ENCODE measurements around the gene DIS3L2.
"Not testable (repeated sequence)": the region's sequence is repeated elsewhere in the genome, so short reads cannot be mapped to it uniquely, and the experiment has no call there.

DIS3L2 gene

DNA sequence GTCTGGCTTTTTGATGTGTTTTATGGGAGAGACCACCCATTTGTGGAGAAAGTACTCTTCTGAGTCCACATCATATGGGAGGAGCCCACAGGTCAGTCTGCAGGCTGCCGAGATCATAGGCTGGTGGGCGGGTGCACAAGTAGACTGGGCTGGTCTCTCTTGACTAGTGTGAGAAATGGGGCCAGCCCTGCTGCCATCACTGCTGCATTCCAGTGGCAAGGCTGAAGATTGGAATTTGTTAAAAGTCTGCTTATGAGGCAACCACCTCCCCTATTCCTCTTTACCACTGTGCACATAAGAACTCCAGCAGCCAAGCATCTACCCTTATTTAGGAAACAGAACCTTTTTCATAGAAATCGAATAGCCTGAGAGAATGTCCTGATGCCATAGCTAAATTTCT lies 200.7 kb downstream of the DIS3L2 start:
- no peak for DNase-seq (ENCODE audit: low read depth)
- no peak overlapping the region for H3K4me3 ChIP-seq (ENCODE audit: low read length)
- TF ChIP-seq, protein P1, sequence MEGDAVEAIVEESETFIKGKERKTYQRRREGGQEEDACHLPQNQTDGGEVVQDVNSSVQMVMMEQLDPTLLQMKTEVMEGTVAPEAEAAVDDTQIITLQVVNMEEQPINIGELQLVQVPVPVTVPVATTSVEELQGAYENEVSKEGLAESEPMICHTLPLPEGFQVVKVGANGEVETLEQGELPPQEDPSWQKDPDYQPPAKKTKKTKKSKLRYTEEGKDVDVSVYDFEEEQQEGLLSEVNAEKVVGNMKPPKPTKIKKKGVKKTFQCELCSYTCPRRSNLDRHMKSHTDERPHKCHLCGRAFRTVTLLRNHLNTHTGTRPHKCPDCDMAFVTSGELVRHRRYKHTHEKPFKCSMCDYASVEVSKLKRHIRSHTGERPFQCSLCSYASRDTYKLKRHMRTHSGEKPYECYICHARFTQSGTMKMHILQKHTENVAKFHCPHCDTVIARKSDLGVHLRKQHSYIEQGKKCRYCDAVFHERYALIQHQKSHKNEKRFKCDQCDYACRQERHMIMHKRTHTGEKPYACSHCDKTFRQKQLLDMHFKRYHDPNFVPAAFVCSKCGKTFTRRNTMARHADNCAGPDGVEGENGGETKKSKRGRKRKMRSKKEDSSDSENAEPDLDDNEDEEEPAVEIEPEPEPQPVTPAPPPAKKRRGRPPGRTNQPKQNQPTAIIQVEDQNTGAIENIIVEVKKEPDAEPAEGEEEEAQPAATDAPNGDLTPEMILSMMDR (IDR thresholded peaks at IDR 0.05; ENCODE audit: insufficient read depth, low read depth, low read length, missing control alignments) = no peak

DNA sequence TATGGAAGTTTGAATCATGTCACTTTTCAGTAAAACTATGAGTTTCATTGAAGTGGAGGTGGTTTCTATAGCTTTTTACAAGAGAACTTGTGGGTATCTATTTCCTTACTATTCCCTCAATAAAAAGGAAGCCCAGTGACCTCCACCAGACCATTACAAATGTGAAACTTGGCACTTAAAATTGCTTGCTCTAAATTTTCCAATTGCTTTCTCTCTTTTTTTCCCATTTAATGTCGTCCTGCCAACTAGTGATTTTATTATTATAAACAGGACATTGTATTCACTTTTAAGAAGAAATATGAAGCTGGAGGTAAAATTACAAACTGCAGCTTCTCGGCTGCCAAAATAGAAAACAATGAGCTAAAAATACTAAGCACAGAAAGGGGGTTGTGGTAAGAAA lies 208.9 kb downstream of the DIS3L2 start:
- H3K4me3 ChIP-seq (ENCODE audit: low read length) = no peak overlapping the region
- DNase-seq (ENCODE audit: low read depth) = no peak
- TF ChIP-seq, protein P1 (IDR thresholded peaks at IDR 0.05; ENCODE audit: insufficient read depth, low read depth, low read length, missing control alignments) = no peak

DNA sequence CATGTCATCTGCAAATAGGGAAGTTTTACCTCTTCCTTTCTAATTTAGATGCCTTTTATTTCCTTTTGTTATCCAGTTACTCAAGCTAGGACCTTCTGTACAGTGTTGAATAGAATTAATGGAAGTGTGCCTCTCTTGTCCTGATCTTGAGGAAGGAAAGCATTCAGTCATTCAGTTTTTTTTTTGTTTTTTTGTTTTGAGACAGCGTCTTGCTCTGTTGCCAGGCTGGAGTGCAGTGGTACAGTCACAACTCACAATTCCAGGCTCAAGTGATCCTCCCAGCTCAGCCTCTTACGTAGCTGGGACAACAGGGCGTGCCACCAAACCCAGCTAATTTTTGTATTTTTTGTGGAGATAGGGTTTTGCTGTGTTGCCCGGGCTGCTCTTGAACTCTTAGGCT lies 213.1 kb downstream of the DIS3L2 start:
- H3K4me3 ChIP-seq (ENCODE audit: low read length) = no peak overlapping the region
- TF ChIP-seq, protein P1 (IDR thresholded peaks at IDR 0.05; ENCODE audit: insufficient read depth, low read depth, low read length, missing control alignments) = no peak
- DNase-seq (ENCODE audit: low read depth) = no peak

DNA sequence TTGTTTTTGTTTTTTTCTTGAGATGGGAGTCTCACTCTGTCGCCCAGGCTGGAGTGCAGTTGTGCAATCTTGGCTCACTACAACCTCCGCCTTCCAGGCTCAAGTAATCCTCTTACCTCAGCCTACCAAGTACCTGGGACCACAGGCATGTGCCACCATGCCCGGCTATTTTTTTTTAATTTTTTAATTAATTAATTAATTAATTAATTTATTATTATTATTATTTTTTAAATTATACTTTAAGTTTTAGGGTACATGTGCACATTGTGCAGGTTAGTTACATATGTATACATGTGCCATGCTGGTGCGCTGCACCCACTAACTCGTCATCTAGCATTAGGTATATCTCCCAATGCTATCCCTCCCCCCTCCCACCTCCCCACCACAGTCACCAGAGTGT lies 215.1 kb downstream of the DIS3L2 start:
- not testable (repeated sequence) for H3K4me3 ChIP-seq (ENCODE audit: low read length); DNase-seq (ENCODE audit: low read depth)

DNA sequence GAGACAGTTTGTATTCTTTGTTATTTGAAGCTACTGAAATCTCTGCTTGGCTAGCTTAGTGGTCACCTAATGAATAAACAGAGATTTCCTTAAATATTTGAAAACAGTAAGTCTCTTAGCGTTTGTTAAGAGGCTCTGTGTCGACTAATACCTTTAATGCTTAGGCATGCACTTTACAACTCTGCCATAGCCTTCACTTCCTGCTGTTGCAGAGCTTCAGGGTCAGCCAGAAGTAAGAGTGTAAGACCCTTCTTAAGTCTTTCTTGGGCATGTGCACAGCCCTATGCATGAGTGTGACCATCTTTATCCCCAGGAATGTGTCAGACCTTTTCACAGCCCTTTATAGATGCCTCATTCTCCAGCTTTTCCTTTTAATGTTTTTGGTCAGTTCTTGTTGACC lies 221.8 kb downstream of the DIS3L2 start:
- DNase-seq (ENCODE audit: low read depth) = no peak
- TF ChIP-seq, protein P1 (IDR thresholded peaks at IDR 0.05; ENCODE audit: insufficient read depth, low read depth, low read length, missing control alignments) = no peak
- H3K4me3 ChIP-seq (ENCODE audit: low read length) = no peak overlapping the region

DNA sequence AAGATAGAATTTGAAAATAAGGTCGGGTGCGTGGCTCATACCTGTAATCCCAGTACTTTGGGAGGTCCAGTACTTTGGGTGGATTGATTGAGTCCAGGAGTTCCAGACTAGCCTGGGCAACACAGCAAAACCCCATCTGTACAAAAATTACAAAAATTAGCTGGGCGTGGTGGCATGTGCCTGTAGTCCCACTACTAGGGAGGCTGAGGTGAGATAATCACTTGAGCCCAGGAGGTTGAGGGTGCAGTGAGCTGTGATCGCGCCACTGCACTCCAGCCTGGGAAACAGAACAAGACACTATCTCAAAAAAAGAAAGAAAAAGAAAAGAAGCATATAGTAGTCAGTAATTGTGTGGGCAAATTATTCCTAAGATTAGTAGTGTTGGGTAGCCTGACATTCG lies 222.8 kb downstream of the DIS3L2 start:
- no peak overlapping the region for H3K4me3 ChIP-seq (ENCODE audit: low read length)
- TF ChIP-seq, protein P1 (IDR thresholded peaks at IDR 0.05; ENCODE audit: insufficient read depth, low read depth, low read length, missing control alignments) = no peak

DNA sequence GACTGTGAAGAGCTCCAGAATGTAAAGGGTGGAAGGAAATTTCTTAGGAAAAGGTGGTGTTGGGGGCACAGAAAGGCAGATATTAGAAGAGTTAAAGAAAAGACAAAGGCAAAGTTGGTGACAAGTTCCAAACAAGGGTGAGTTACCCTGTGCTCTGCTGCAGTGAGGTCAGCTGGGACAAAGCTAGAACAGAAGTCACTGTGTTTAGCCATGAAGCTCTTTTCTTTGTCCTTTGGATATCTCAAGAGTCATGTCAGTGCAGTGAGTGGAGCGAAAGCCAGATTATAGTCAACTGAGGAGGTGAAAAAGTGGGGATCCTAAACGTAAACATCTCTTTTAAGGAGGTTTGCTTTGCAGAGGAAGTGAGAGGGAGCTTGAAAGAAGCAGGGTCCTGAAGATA lies 229.3 kb downstream of the DIS3L2 start:
- DNase-seq (ENCODE audit: low read depth) = no peak
- TF ChIP-seq, protein P1 (IDR thresholded peaks at IDR 0.05; ENCODE audit: insufficient read depth, low read depth, low read length, missing control alignments) = no peak
- no peak overlapping the region for H3K4me3 ChIP-seq (ENCODE audit: low read length)

More for the DNA sequence above, 222.8 kb downstream of the DIS3L2 start:
- no peak for DNase-seq (ENCODE audit: low read depth)

DNA sequence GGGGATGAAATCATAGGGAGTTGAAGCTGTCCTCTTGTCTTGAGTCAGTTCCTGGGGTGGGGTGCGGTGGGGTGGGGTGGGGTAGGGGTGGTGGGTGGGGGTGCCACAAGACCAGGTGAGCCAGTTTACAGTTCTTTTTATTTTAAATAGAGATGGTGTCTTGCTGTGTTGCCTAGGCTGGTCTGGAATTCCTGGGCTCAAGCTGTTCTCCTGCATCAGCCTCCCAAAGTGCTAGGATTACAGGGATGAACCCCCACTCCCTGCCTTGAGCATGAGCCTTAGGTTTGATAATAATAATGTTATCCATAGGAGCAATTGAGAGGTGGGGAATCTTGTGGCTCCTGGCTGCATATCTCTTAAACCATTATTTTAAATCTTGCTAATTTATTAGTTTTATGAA lies 234.0 kb downstream of the DIS3L2 start:
- DNase-seq (ENCODE audit: low read depth) = no peak
- no peak overlapping the region for H3K4me3 ChIP-seq (ENCODE audit: low read length)
- TF ChIP-seq, protein P1 (IDR thresholded peaks at IDR 0.05; ENCODE audit: insufficient read depth, low read depth, low read length, missing control alignments) = no peak
